ENCODE data around the gene DCANP1.

The DCANP1 gene

DNA sequence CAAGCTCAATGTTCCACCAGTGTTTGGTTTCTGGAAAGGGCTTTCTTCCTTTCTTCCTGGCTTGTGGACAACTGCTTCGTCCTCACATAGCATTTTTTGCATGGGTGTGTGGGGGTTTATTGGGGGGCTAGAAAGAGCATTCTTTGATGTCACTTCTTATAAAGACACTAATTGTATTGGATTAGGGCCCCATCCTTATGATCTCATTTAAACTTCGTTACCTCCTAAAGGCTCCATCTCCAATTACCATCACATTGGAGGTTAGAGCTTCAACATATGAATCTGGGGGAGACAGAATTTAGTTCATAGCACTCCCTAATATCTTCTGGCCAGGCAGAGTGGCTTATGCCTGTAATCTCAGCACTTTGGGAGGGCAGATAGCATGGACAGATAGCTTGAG lies 42.1 kb downstream of the DCANP1 start:
- no peak for DNase-seq

DNA sequence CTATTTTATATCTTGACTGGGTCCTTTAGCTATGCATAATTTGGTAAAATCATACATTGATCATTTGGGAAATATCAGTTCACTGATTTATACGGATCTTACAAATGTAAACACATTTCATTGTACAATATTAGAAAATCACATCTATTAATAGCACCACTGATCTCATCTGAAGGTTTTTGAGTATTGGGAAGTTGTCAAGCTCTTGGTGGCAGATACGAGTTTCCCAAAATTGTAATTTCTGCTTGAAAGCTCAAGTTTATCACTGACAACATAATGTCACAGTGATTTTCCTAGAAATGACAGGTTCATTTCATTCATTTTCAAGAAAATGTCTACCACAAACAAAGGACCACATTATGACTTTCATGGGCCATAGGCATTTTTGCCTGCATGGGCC lies 45.1 kb downstream of the DCANP1 start:
- DNase-seq: no peak

DNA sequence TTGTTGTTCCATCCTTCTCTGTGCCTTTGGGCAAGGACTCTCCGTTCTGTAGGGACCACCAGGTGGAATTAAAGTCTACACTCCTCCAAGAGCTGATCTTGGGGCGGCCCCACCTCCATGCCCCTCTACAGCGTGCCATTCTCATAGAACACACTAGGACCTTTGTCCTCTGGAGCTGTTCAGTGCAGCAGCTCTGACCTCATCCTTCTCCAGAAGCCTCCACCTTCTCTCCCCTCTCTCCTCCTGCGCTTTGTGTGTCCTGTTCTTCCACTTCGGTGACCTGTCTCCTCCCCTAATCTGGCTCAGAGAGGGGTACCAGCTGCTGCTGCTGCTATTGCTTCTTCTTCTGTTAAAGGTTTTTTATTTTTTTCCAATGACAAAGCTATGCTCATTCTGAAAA lies 46.3 kb downstream of the DCANP1 start:
- DNase-seq: no peak

DNA sequence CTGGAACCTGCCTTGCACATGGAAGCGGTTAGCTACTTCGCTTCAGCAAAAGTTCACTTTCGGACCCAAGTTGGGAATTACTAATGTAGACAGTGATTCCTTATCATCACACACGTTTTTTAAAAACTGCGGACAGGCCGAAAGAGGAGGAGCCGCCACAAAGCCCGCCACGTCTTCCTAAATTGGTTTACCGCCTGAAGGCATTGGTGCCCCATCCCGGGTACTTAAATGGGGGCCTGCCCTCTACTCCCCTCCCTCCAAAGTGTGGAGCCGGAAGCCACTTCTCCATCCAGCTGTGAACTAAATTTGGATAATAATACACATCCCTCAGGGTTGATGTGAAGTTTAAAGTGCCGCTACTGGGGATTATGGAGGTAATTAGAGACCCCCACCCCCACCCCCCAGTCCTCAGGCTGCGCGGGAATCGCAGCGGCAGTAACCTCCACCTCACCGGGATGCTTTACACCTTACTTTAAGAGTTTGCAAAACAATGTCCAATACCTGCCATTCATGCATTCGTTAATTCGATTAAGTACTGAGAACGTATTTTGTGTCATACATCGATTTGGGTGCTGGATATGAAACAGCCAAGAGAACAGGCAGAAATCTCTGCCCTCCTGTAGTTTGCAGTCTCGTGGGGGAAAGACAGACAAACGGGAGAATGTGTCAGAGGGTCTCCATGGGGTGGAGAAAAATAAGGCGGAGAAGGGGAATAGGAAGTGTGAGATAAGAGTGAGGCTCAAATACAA lies 47.2 kb downstream of the DCANP1 start:
- no peak for DNase-seq

DNA sequence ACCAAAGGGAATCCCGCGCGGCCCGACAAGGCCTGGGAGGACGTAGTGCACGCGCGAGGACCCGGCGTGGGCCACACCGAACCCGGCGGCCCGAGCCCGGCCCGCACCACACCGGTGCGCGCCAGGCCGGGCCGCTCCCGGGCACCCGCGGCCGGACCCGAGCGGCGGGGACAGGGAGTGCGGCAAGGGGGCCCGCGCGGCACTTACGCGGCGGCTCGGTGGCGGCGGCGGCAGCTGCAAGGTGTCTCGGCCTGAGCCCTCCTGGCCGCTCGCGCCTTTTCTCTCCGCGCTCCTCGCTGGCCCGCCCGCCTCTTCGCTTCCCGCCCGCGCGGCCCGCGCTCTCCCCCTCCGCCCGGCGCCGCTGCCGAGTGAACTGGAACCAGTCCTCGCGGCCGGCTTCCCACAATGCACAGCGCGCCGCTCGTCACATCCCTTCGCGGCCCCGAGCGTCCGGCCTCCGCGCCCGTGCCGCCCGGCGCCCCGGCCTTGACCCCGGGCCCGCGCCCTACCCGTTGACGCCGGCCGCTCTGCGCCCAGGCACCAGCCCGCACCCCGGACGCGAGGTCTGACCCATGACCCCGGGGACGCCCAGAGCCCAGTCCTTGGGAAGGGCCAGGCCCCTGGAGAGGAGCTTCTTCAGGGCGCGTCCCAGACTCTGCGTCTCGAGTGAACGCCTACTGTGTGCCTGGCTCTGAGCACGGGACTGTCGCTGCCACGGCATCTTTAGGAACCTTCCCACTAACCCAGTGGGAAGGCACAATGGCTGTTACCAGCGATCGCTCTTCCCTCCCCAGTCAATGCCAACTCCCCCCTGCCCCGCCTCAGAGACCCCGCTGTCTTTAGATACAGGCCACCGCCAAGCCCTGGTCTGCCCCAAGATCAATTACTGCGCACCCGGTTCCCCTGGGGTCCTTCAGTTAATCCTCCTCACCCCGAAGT lies 48.0 kb downstream of the DCANP1 start, which contains the start of gene MACROH2A1:
Gene MACROH2A1, minus strand, starts transcription at position 377 of the 939 bp plus-strand sequence. CDS start 10,138 bp downstream, outside the sequence.
- DNase-seq: peak; percentile 85

DNA sequence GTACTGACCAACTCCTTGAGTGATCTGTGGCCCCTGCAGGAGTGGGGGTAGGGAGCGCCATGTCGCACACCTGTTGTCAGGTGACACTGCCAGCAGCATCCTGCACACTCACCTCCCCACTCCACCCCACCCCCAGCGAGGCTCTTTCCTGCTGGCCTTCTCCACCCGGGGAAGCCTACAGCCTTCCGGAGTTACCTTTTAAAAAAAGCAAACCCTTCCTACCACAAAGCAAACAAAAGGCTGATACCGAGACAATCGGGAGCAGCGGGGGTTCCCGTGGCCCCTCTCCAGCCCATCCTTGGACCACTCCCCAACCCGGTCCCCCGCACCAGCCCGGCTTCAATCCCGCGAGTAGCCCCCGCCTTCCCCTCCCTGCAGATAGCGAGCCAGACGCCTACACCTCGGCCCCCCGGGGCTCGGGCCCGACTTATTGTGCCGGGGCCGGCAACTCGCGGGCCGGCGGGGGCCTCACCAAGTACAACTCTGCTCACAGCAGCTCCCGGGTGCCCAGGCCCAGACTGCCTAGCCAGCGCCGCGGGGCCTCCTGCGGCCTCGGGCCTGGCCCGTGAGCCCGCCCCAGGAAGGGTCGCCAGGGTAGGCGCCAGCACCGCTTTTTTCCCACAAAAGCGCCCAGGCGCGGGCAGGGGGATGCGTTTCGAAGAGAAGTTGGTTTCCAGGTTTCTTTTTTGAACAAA lies 48.8 kb downstream of the DCANP1 start:
- peak; percentile 15 for DNase-seq

DNA sequence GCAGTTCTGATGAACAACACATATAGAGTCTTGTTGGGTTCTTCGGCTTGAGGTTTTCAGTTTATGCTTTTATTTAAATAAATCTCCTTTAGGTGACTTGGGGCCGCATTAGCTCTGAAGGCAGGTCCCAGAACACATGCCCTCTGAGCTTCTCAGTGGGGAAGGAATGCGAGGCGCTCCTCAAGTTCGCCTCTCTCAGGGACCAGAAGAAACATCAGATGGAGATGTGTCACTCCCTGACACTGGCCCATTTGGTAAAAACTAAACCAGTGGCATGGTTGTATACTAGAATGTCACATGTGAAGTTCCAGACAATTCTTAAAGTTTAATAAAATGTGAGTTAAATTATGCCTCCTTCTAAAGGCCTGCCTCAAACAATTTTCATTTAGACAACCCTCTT lies 50.1 kb downstream of the DCANP1 start:
- DNase-seq: no peak

DNA sequence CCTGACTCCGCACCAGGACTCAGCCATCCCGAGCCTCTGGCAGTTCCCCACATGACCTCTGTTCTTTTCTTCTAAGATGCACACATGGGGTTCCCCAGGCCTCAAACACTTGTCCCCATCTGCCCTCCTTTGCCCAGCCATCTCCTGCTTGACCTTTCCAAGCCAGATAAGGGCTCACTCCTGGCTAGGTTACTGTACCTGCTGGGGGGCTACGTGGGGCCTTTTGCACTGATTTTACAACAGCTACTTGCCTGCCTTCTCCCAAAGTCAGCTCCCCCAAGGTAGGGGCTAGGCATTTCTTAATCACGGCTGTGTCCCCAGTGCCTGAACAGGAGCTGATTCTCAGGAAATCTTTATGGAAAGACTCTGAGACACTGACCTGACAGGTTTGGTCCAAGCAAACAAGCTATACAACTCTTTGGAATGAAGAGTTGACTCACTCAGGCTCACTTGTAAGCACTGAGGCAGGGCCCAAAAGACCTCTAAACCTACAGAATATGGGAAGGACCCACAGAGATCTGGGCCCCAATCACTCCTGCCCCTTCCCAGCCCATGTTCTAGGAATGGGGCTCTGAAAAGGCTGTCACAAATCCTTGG lies 50.6 kb downstream of the DCANP1 start:
- no peak for DNase-seq

DNA sequence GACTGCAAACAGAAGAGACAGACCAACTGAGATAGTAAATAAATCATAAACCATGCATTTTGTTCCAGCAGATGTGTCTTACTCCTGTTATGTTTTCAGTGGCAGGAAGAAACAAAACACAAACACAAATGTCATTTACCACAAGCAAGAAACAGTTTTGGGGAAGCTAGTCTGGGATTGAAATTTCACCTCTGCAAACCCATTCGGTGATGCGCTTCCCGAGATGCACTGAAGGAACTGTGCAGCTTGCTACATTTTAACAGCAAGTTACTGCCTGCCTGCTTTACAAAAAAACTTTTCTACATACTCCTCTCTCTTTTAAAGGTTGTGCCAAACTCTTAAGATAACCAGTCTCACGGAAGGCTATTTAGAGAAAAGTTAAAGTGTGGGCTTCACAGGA lies 51.3 kb downstream of the DCANP1 start:
- no peak for DNase-seq

DNA sequence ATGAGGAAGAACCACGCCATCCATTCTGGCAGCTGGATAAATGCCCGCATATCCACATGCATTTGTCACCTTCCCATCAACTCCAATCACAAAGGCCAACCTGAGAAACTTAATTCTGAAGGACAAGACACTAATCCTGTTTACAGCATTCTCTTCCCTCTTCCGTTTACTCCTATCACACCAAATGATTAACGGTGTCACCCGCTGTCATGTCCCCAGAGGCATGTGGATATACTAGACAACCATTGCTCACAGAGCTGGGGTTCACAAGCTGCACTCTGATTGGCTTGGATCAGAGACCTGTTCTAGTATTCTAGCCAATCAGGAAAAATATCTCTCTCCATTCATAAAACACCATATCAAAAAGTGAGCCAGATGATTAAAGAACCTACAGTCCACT lies 51.7 kb downstream of the DCANP1 start:
- DNase-seq: no peak

All from NCI-H774 (cell line).